H9 (cell line): Measurements from ENCODE around the gene LRP1B. TPM values are rescaled to one million over a fixed set of nuclear protein-coding genes. Genes with fewer than 3 reads are reported as not detected.
A peak's percentile ranks its signal among the peaks of the same experiment; 100 is the strongest.

ENCODE experiments used
- DNase-seq: peaks from one replicate; pipeline ENCODE4 v3.0.0-alpha.2; 2017
- H2AFZ ChIP-seq: one replicate; pipeline ENCODE4 v1.6.1; 2013; ENCODE audit warnings: mild to moderate bottlenecking, low read length, control low read depth, moderate library complexity
- H2AK5ac ChIP-seq: 2 replicates; pipeline ENCODE4 v1.6.1; 2013; ENCODE audit warnings: low read length, control low read depth, mixed read lengths; ENCODE audit not compliant: insufficient read length
- H2BK120ac ChIP-seq: one replicate; pipeline ENCODE4 v1.6.1; 2013; ENCODE audit warnings: low read depth, mild to moderate bottlenecking, low read length, control low read depth, inconsistent platforms; ENCODE audit not compliant: poor library complexity, severe bottlenecking
- H2BK12ac ChIP-seq: 2 replicates; pipeline ENCODE4 v1.6.1; 2013; ENCODE audit warnings: low read length, control low read depth, mixed read lengths, low read depth; ENCODE audit not compliant: insufficient read length
- H2BK15ac ChIP-seq: 2 replicates; pipeline ENCODE4 v1.6.1; 2013; ENCODE audit warnings: low read depth, low read length, control low read depth
- H2BK20ac ChIP-seq: one replicate; pipeline ENCODE4 v1.6.1; 2013; ENCODE audit warnings: low read depth, mild to moderate bottlenecking, low read length, control low read depth, inconsistent platforms; ENCODE audit not compliant: poor library complexity, severe bottlenecking
- H2BK5ac ChIP-seq: 2 replicates; pipeline ENCODE4 v1.6.1; 2013; ENCODE audit warnings: low read length, control low read depth, mixed read lengths; ENCODE audit not compliant: insufficient read length
- H3K14ac ChIP-seq: 2 replicates; pipeline ENCODE4 v1.6.1; 2013; ENCODE audit warnings: low read length, control low read depth; ENCODE audit not compliant: insufficient read depth
- H3K18ac ChIP-seq: 2 replicates; pipeline ENCODE4 v1.6.1; 2013; ENCODE audit warnings: low read depth, mild to moderate bottlenecking, mixed read lengths, low read length, control low read depth; ENCODE audit not compliant: insufficient read length
- H3K23ac ChIP-seq: 2 replicates; pipeline ENCODE4 v1.6.1; 2013; ENCODE audit warnings: low read length, control low read depth, mixed read lengths, low read depth; ENCODE audit not compliant: insufficient read length
- H3K23me2 ChIP-seq: 2 replicates; pipeline ENCODE4 v1.6.1; 2013; ENCODE audit warnings: low read depth, mild to moderate bottlenecking, mixed read lengths, low read length, control low read depth; ENCODE audit not compliant: insufficient read length, poor library complexity, severe bottlenecking
- H3K27ac ChIP-seq: 2 replicates; pipeline ENCODE4 v1.5.1; 2013; ENCODE audit warnings: low read length, control low read depth, mixed read lengths, low read depth; ENCODE audit not compliant: insufficient read length
- H3K27me3 ChIP-seq: 2 replicates; pipeline ENCODE4 v1.6.1; 2013; ENCODE audit warnings: low read length, control low read depth, inconsistent platforms; ENCODE audit not compliant: insufficient read depth
- H3K4ac ChIP-seq: 2 replicates; pipeline ENCODE4 v1.6.1; 2013; ENCODE audit warnings: low read depth, mild to moderate bottlenecking, control low read depth, inconsistent platforms, low read length, moderate library complexity
- H3K4me1 ChIP-seq: 2 replicates; pipeline ENCODE4 v1.6.1; 2013; ENCODE audit warnings: low read length, control low read depth, inconsistent platforms; ENCODE audit not compliant: insufficient read depth
- H3K4me2 ChIP-seq: 2 replicates; pipeline ENCODE4 v1.6.1; 2013; ENCODE audit warnings: low read length, control low read depth, mixed read lengths; ENCODE audit not compliant: insufficient read length, insufficient read depth
- H3K56ac ChIP-seq: 2 replicates; pipeline ENCODE4 v1.6.1; 2013; ENCODE audit warnings: low read depth, mild to moderate bottlenecking, mixed read lengths, low read length, control low read depth; ENCODE audit not compliant: insufficient read length
- H3K79me1 ChIP-seq: 2 replicates; pipeline ENCODE4 v1.6.1; 2013; ENCODE audit warnings: low read depth, mild to moderate bottlenecking, moderate library complexity, low read length, control low read depth, inconsistent platforms; ENCODE audit not compliant: insufficient read depth, poor library complexity, severe bottlenecking
- H3K79me2 ChIP-seq: 2 replicates; pipeline ENCODE4 v1.6.1; 2013; ENCODE audit warnings: low read length, control low read depth, inconsistent platforms; ENCODE audit not compliant: insufficient read depth
- H3K9ac ChIP-seq: 2 replicates; pipeline ENCODE4 v1.6.1; 2013; ENCODE audit warnings: low read length, control low read depth, mixed read lengths; ENCODE audit not compliant: insufficient read length; ENCODE audit errors: extremely low read depth
- H3K9me3 ChIP-seq: one replicate; pipeline ENCODE4 v1.6.1; 2013; ENCODE audit warnings: low read depth, low read length, inconsistent platforms; ENCODE audit not compliant: control insufficient read depth
- H3T11ph ChIP-seq: one replicate; pipeline ENCODE4 v1.6.1; 2013; ENCODE audit warnings: mild to moderate bottlenecking, low read length, control low read depth, inconsistent platforms
- H4K20me1 ChIP-seq: one replicate; pipeline ENCODE4 v1.6.1; 2013; ENCODE audit not compliant: control insufficient read depth, insufficient read length, insufficient read depth
- H4K5ac ChIP-seq: 2 replicates; pipeline ENCODE4 v1.6.1; 2013; ENCODE audit warnings: low read depth, mild to moderate bottlenecking, mixed read lengths, low read length, control low read depth; ENCODE audit not compliant: insufficient read length
- H4K8ac ChIP-seq: replicated peaks from 2 replicates; pipeline ENCODE4 v1.6.1; 2013; ENCODE audit warnings: low read length, control low read depth, mixed read lengths, low read depth; ENCODE audit not compliant: insufficient read length
- H4K91ac ChIP-seq: 2 replicates; pipeline ENCODE4 v1.6.1; 2013; ENCODE audit warnings: low read depth, mild to moderate bottlenecking, moderate library complexity, mixed read lengths, low read length, control low read depth; ENCODE audit not compliant: insufficient read length
- H3K27ac Mint-ChIP-seq, 3 experiments: 2 replicates in 2 of 3; 3 replicates in 1 of 3; pipeline ENCODE4 v1.8.0; 2020 to 2021; ENCODE audit warnings: mixed read lengths in 3 of 3, mild to moderate bottlenecking in 1 of 3, moderate library complexity in 1 of 3
- H3K27me3 Mint-ChIP-seq: 2 replicates; pipeline ENCODE4 v1.8.0; 2021; ENCODE audit warnings: low read depth, mild to moderate bottlenecking, moderate library complexity, mixed read lengths
- H3K36me3 Mint-ChIP-seq, 3 experiments: 2 replicates in 2 of 3; 3 replicates in 1 of 3; pipeline ENCODE4 v1.8.0; 2020 to 2021; ENCODE audit warnings: low read depth in 3 of 3, mixed read lengths in 3 of 3; ENCODE audit not compliant: insufficient read depth in 1 of 3
- H3K4me1 Mint-ChIP-seq, 2 experiments: 2 replicates each; pipeline ENCODE4 v1.8.0; 2020; ENCODE audit warnings: mixed read lengths in 2 of 2
- H3K4me3 Mint-ChIP-seq, 2 experiments: 2 replicates in 1 of 2; 3 replicates in 1 of 2; pipeline ENCODE4 v1.8.0; 2020 to 2021; ENCODE audit warnings: mild to moderate bottlenecking in 2 of 2, mixed read lengths in 2 of 2, moderate library complexity in 1 of 2
- H3K9me3 Mint-ChIP-seq, 2 experiments: 2 replicates in 1 of 2; 3 replicates in 1 of 2; pipeline ENCODE4 v1.8.0; 2020; ENCODE audit warnings: mild to moderate bottlenecking in 2 of 2, mixed read lengths in 2 of 2, moderate library complexity in 1 of 2
- WGBS: extraction: QIAGEN DNeasy Blood & Tissue Kit; methylation state at CpG from one replicate; pipeline ENCODE4 v1.1.7; 2013; ENCODE audit warnings: missing lambda C conversion rate, low lambda C conversion rate, mixed read lengths; ENCODE audit not compliant: insufficient read length; ENCODE audit errors: extremely low coverage; 5-methylcytosine and 5-hydroxymethylcytosine counted together
- total RNA-seq: library from RNA; stranded (reverse); gene quantifications from 2 replicates; pipeline ENCODE4 v1.2.1, GENCODE V29; 2021
- TF ChIP-seq, protein P1 (sequence below): fragments of 200-600 bp; sonication (generic); conservative IDR thresholded peaks from 3 replicates; pipeline ENCODE4 v1.8.0; 2021; ENCODE audit warnings: antibody characterized with exemption, mild to moderate bottlenecking

Gene LRP1B
- total RNA-seq, 1 experiment from 2014 or later: not detected

DNA sequence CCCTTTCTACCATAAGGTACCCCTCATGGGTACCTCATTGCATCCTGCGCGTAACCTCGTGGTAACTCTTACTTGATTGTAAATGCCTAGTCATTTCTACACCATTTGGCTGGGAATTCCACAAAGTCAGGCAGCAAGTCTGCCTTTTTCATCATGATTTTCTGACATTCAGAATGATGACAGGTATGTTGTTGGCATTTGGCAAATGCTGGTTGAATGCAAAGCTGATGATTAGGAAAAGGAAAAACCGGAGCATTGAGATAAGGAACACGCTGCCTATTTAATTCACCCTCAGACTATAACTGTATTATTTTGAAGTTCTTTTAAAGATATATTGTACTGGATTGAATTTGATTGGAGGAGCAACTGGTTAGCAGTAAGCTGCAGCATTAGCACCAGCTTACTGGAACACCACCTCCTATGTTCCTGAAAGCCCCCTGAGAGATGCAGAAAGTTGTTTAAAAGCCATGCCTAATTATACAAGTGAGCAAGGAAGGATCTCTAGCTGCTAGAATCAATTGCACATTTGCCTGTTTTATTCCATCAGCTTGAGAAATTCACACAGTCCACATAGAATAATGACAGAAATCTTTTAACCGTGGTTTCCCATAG lies 520.1 kb downstream of the LRP1B start:
- H2BK12ac ChIP-seq: no peak overlapping the region
- no peak overlapping the region for H3K9ac ChIP-seq
- no peak overlapping the region for H3K18ac ChIP-seq
- no peak overlapping the region for H3T11ph ChIP-seq
- H2BK15ac ChIP-seq: no peak overlapping the region
- peak overlapping the region; percentile 69 for H3K4me2 ChIP-seq
- DNase-seq: no peak
- Mint-ChIP-seq H3K27me3 (no peaks in the 10 kb centered on the region), H3K27ac (peak overlapping the region; percentile 93 to 98 (median 94)), H3K4me3 (no peak overlapping the region; a peak in 1 of 5 replicates), H3K9me3 (peaks cover 3 to 12% of the 10 kb centered on the region in 2 experiments; a peak in 3 of 5 replicates), H3K36me3 (peaks cover 2 to 22% (median 22%) of the 10 kb centered on the region in 3 experiments), H3K4me1 (peaks cover 30 to 37% of the 10 kb centered on the region in 2 experiments)
- H3K4me1 ChIP-seq: peaks cover 9% of the 10 kb centered on the region; the same call in 1 of the 2 replicates
- H3K9me3 ChIP-seq: no peaks in the 10 kb centered on the region
- no peak overlapping the region for H3K23ac ChIP-seq
- no peak overlapping the region for H4K91ac ChIP-seq
- no CpG with 5 or more reads among the region's 6 CpGs for WGBS
- TF ChIP-seq, protein P1, sequence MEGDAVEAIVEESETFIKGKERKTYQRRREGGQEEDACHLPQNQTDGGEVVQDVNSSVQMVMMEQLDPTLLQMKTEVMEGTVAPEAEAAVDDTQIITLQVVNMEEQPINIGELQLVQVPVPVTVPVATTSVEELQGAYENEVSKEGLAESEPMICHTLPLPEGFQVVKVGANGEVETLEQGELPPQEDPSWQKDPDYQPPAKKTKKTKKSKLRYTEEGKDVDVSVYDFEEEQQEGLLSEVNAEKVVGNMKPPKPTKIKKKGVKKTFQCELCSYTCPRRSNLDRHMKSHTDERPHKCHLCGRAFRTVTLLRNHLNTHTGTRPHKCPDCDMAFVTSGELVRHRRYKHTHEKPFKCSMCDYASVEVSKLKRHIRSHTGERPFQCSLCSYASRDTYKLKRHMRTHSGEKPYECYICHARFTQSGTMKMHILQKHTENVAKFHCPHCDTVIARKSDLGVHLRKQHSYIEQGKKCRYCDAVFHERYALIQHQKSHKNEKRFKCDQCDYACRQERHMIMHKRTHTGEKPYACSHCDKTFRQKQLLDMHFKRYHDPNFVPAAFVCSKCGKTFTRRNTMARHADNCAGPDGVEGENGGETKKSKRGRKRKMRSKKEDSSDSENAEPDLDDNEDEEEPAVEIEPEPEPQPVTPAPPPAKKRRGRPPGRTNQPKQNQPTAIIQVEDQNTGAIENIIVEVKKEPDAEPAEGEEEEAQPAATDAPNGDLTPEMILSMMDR: no peak
- no peaks in the 10 kb centered on the region for H3K27me3 ChIP-seq
- H3K23me2 ChIP-seq: no peaks in the 10 kb centered on the region
- no peak overlapping the region for H2BK20ac ChIP-seq
- H4K20me1 ChIP-seq: no peaks in the 10 kb centered on the region
- H3K56ac ChIP-seq: peak overlapping the region; percentile 2
- H3K14ac ChIP-seq: no peak overlapping the region
- H2AFZ ChIP-seq: peak overlapping the region; percentile 23
- H2BK120ac ChIP-seq: no peak overlapping the region
- H2BK5ac ChIP-seq: no peak overlapping the region
- H4K5ac ChIP-seq: no peak overlapping the region
- no peaks in the 10 kb centered on the region for H3K79me2 ChIP-seq
- peak overlapping the region; percentile 88 for H3K27ac ChIP-seq
- H3K79me1 ChIP-seq: no peaks in the 10 kb centered on the region
- H3K4ac ChIP-seq: no peak overlapping the region
- H4K8ac ChIP-seq: no peak overlapping the region
- H2AK5ac ChIP-seq: no peak overlapping the region
